Sigmoid colon (tissue), 7 donors: Measurements from ENCODE around the gene PRDM16. TPM values are rescaled to one million over a fixed set of nuclear protein-coding genes. Genes with fewer than 3 reads are reported as not detected.

Experiments used
- DNase-seq: peaks from one replicate; pipeline ENCODE4 v3.0.0-alpha.2; 2019
- H3K27ac ChIP-seq, 4 donors: fragments of 200-600 bp; sonication (generic); one replicate each; pipeline ENCODE4 v1.5.1; 2016 to 2019; ENCODE audit warnings: mild to moderate bottlenecking in 1 of 4
- H3K27me3 ChIP-seq, 3 donors: fragments of 200-600 bp; sonication (generic); one replicate each; pipeline ENCODE4 v1.5.1; 2019; ENCODE audit warnings: mild to moderate bottlenecking in 1 of 3
- H3K36me3 ChIP-seq, 4 donors: fragments of 200-600 bp; sonication (generic); one replicate each; pipeline ENCODE4 v1.5.1; 2016 to 2019
- H3K4me1 ChIP-seq, 4 donors: fragments of 200-600 bp; sonication (generic); one replicate each; pipeline ENCODE4 v1.5.1; 2017 to 2019
- H3K4me3 ChIP-seq, 4 donors: fragments of 200-600 bp; sonication (generic); one replicate each; pipeline ENCODE4 v1.5.1; 2017 to 2019; ENCODE audit warnings: mild to moderate bottlenecking in 2 of 4, moderate library complexity in 1 of 4
- H3K9me3 ChIP-seq, 4 donors: fragments of 200-600 bp in 3 of 4; sonication (generic) in 3 of 4; one replicate each; pipeline versions ENCODE4 v1.5.1 to v1.6.1; 2013 to 2019
- EP300 ChIP-seq, 4 donors: sonication (generic); formaldehyde crosslinking; IDR thresholded peaks; one replicate each; pipeline ENCODE4 v1.6.1; 2017; ENCODE audit warnings: antibody characterized with exemption in 4 of 4
- POLR2A ChIP-seq, 2 donors: fragments of 450-650 bp; IDR thresholded peaks; one replicate each; pipeline ENCODE4 v1.6.1; 2016; ENCODE audit warnings: antibody characterized with exemption in 2 of 2, mild to moderate bottlenecking in 2 of 2, moderate library complexity in 2 of 2
- POLR2AphosphoS5 ChIP-seq, 4 donors: sonication (generic); formaldehyde crosslinking; IDR thresholded peaks; one replicate each; pipeline ENCODE4 v1.6.1; 2017; ENCODE audit warnings: antibody characterized with exemption in 4 of 4
- WGBS, 2 donors: extraction: QIAGEN DNeasy Blood & Tissue Kit; methylation state at CpG; one replicate each; pipeline ENCODE4 v1.1.7; 2013; 5-methylcytosine and 5-hydroxymethylcytosine counted together
- intact Hi-C: fragments of 100-400 bp; cut with DNase I; formaldehyde crosslinking; loops from one replicate; pipeline ENCODE4 v1.15.1; 2023
- polyA plus RNA-seq, 3 donors: library from polyadenylated mRNA; stranded (reverse); fragments of 200-250 nt; gene quantifications; one replicate each; pipeline ENCODE4 v1.2.3, GENCODE V29; 2013
- total RNA-seq, 4 donors: library from RNA; depleted of rRNA; stranded (reverse); fragments of >200 nt; gene quantifications; one replicate each; pipeline ENCODE4 v1.1.0, GENCODE V29; 2016
- TF ChIP-seq, protein P1 (sequence below), 4 experiments: fragments of 450-650 bp in 3 of 4; fragments of 200-600 bp in 1 of 4; IDR thresholded peaks; one replicate each; pipeline ENCODE4 v1.5.1; 2016 to 2019; ENCODE audit warnings: antibody characterized with exemption in 4 of 4, mild to moderate bottlenecking in 3 of 4, moderate library complexity in 2 of 4
- donor health status: healthy with polysubstance abuse.
- donor health status: Bipolar disorder and iron deficiency.
- donor health status: healthy.

PRDM16 gene
- total and polyA plus RNA-seq, 7 donors = under 0.01 to 1.7 (median 0.49) TPM

- Histone ChIP-seq H3K4me1 (no peaks in the 10 kb centered on the region), H3K27me3 (peaks cover 8 to 22% (median 19%) of the 10 kb centered on the region in 3 donors), H3K36me3 (no peaks in the 10 kb centered on the region), H3K9me3 (peaks cover 0 to 12% (median 2%) of the 10 kb centered on the region in 4 donors), H3K27ac (no peak overlapping the region), H3K4me3 (no peak overlapping the region)
- intact Hi-C loops = no loop called here
- TF ChIP-seq, protein P1, sequence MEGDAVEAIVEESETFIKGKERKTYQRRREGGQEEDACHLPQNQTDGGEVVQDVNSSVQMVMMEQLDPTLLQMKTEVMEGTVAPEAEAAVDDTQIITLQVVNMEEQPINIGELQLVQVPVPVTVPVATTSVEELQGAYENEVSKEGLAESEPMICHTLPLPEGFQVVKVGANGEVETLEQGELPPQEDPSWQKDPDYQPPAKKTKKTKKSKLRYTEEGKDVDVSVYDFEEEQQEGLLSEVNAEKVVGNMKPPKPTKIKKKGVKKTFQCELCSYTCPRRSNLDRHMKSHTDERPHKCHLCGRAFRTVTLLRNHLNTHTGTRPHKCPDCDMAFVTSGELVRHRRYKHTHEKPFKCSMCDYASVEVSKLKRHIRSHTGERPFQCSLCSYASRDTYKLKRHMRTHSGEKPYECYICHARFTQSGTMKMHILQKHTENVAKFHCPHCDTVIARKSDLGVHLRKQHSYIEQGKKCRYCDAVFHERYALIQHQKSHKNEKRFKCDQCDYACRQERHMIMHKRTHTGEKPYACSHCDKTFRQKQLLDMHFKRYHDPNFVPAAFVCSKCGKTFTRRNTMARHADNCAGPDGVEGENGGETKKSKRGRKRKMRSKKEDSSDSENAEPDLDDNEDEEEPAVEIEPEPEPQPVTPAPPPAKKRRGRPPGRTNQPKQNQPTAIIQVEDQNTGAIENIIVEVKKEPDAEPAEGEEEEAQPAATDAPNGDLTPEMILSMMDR (IDR thresholded peaks at IDR 0.05) = no peak
- no peak for TF ChIP-seq EP300 (IDR thresholded peaks at IDR 0.05)
- TF ChIP-seq POLR2A (IDR thresholded peaks at IDR 0.05) = no peak
- no peak for TF ChIP-seq POLR2AphosphoS5 (IDR thresholded peaks at IDR 0.05)
- DNase-seq = no peak
- WGBS, 2 donors = 77 to 83% methylated on average over 17 of the region's 17 CpGs
These were observed 271.7 kb downstream of the PRDM16 start for GRCh38 chr1:3340548-3341235.

DNA sequence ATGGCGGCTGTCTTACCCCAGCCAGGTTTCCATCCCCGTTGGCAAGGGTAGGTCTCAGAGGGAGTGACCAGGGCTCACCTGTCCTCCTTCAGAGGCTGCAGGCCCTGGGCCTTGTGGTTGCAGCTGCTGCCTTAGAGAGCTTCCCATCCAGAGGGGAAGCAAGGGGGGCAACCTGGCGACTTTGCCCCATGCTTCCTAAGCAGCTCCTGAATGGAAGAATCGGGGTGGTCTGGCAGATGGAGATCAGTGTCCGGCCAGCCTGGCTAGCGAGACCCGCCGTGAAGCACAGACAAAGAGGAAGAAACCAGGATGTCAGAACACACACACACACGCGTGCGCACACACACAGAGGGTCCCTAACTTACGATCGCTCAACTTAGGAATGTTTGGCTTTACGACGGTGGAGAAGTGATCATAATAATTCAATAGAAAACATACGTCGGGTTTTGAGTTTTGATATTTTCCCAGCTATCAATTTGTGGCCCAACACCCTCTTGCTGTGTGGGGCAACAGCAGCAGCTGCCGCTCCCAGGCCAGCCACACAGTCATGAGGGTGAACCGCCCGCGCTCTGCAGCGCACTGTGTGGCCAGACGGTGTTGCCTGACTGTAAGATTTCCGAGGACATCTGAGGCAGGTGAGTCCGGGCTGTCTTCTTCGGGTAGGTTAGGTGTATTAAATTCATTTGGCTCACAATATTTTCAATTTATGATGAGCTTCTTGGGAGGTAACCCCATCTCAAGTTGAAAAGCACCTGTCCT lies 272.4 kb downstream of the PRDM16 start:
- Histone ChIP-seq H3K27ac (no peak overlapping the region), H3K4me3 (no peak overlapping the region), H3K9me3 (peaks cover 0 to 12% (median 2%) of the 10 kb centered on the region in 4 donors), H3K4me1 (no peaks in the 10 kb centered on the region), H3K36me3 (no peaks in the 10 kb centered on the region), H3K27me3 (peaks cover 8 to 22% (median 19%) of the 10 kb centered on the region in 3 donors)
- WGBS, 2 donors = 92 to 96% methylated on average over 26 of the region's 26 CpGs
- DNase-seq = no peak
- intact Hi-C loops = no loop called here
- TF ChIP-seq, protein P1 (IDR thresholded peaks at IDR 0.05) = no peak
- TF ChIP-seq POLR2A (IDR thresholded peaks at IDR 0.05) (no peak), POLR2AphosphoS5 (IDR thresholded peaks at IDR 0.05) (no peak), EP300 (IDR thresholded peaks at IDR 0.05) (no peak)

DNA sequence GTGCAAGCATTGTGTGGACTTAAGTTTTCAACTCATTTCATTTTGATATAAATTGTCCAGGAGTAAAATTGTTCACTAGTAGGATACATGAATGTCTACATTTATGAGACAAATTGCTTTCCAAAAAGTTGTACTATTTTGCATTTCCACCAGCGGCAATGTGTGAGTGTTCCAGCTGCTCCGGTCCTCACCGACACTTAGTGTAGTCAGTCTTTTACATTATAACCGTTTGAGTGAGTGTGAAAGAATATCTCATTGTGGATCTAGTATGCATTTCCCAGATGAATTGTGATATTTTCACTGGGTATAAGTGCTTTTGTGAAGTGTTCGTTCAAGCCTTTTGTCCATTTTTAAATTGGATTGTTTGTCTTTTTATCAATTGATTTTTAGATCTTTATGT lies 274.0 kb downstream of the PRDM16 start:
- whole genome bisulfite sequencing, 2 donors = 86 to 95% methylated on average over 5 of the region's 5 CpGs

DNA sequence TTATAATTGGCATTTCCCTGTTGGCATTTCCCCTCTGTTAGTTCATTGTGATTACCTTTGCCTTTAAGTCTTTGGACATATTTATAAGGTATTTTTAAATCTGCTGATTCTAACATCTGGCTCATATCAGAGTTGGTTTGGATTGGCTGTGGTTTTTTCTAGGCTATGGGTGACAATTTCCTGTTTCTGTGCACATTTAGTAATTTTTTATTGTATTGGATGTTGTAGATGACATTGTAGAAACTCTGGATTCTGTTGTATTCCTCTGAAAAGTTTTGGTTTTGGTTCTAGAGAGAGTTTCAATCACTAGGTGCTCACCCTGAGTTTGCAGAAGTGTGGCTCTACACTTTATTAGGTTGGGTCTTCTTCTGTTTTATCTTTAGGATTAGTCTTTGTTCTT lies 275.4 kb downstream of the PRDM16 start:
- DNase-seq = no peak
- Histone ChIP-seq H3K9me3 (peaks cover 0 to 12% (median 2%) of the 10 kb centered on the region in 4 donors), H3K4me1 (peaks cover 0 to 6% (median 5%) of the 10 kb centered on the region in 4 donors), H3K4me3 (no peak overlapping the region), H3K27me3 (peaks cover 8 to 22% (median 19%) of the 10 kb centered on the region in 3 donors), H3K27ac (no peak overlapping the region), H3K36me3 (no peaks in the 10 kb centered on the region)
- intact Hi-C loops = no loop called here
- TF ChIP-seq EP300 (IDR thresholded peaks at IDR 0.05) (no peak), POLR2AphosphoS5 (IDR thresholded peaks at IDR 0.05) (no peak), POLR2A (IDR thresholded peaks at IDR 0.05) (no peak)
- TF ChIP-seq, protein P1 (IDR thresholded peaks at IDR 0.05) = no peak

More for the DNA sequence above, 274.0 kb downstream of the PRDM16 start:
- Histone ChIP-seq H3K27ac (no peak overlapping the region), H3K27me3 (peaks cover 8 to 22% (median 19%) of the 10 kb centered on the region in 3 donors), H3K9me3 (peaks cover 0 to 12% (median 2%) of the 10 kb centered on the region in 4 donors), H3K4me3 (no peak overlapping the region), H3K36me3 (no peaks in the 10 kb centered on the region), H3K4me1 (peaks cover 0 to 6% (median 0%) of the 10 kb centered on the region in 4 donors)
- no peak for DNase-seq
- TF ChIP-seq, protein P1 (IDR thresholded peaks at IDR 0.05) = no peak
- TF ChIP-seq POLR2A (IDR thresholded peaks at IDR 0.05) (no peak), POLR2AphosphoS5 (IDR thresholded peaks at IDR 0.05) (no peak), EP300 (IDR thresholded peaks at IDR 0.05) (no peak)
- intact Hi-C loops = no loop called here
